ENCODE data around the gene TNFRSF6B. TPM values are rescaled to one million over a fixed set of nuclear protein-coding genes. Genes with fewer than 3 reads are reported as not detected.

The TNFRSF6B gene
- total RNA-seq, 2 experiments from 2014 or later = 1.0 to 6.6 TPM

DNA sequence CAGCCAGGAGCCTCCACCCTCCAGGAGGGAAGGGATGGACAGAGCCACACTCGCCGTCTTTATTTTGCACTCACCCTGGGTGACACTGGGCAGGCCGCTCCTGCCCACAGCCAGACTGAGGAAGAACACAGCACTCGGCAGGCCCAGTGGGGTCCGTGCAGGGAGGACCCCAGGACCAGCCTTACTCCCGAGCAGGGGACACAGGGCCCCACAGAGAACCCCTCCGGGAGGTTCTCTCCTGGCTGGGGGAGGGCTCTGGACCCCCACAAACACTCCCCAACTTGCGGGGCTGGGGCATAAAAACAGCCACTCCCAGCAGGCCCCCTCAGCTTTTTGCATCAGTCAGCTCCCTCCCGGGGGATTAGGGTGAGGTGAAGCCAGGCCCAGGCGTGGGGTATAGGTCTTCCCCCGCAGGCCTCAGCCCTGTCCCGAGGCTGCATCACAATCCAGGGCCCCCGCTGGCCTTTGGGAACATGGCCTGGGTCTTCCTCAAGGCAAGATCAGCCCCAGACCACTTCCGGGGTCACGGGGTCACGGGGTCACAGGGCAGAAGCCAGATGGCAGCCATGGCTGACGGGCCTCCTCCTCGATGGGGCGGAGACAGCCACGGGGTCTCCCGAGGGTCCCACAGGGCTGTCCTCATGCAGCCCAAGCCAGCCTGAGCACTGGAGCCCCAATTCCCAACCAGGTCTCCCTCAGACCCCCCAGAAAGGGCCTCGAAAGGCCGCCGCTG lies 3.2 kb downstream of the TNFRSF6B start:
- H3K4me1 ChIP-seq (ENCODE audit: insufficient read depth, low read length, poor library complexity, severe bottlenecking) = peaks cover 9% of the 10 kb centered on the region
- no peaks in the 10 kb centered on the region for H3K79me2 ChIP-seq (ENCODE audit: insufficient read depth, low read depth, low read length)
- ChIA-PET CTCF (ENCODE audit: unreplicated experiment) (no interaction called here), POLR2A (no interaction called here)
- TF ChIP-seq, protein P1, sequence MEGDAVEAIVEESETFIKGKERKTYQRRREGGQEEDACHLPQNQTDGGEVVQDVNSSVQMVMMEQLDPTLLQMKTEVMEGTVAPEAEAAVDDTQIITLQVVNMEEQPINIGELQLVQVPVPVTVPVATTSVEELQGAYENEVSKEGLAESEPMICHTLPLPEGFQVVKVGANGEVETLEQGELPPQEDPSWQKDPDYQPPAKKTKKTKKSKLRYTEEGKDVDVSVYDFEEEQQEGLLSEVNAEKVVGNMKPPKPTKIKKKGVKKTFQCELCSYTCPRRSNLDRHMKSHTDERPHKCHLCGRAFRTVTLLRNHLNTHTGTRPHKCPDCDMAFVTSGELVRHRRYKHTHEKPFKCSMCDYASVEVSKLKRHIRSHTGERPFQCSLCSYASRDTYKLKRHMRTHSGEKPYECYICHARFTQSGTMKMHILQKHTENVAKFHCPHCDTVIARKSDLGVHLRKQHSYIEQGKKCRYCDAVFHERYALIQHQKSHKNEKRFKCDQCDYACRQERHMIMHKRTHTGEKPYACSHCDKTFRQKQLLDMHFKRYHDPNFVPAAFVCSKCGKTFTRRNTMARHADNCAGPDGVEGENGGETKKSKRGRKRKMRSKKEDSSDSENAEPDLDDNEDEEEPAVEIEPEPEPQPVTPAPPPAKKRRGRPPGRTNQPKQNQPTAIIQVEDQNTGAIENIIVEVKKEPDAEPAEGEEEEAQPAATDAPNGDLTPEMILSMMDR (conservative IDR thresholded peaks at IDR 0.05; ENCODE audit: low read length) = no peak
- no peak for TF ChIP-seq EZH2phosphoT487 (IDR thresholded peaks at IDR 0.05; ENCODE audit: borderline replicate concordance, low read depth, low read length)
- no peaks in the 10 kb centered on the region for H4K20me1 ChIP-seq (ENCODE audit: insufficient read depth, low read length)
- TSS peak; percentile 82 for BruUV-seq (replicated peaks)
- H3K4me2 ChIP-seq (ENCODE audit: low read length) = no peak overlapping the region
- H2AFZ ChIP-seq (ENCODE audit: low read length) = no peak overlapping the region
- no peak for DNase-seq (ENCODE audit: low spot score)
- no peak overlapping the region for H3K27ac ChIP-seq (ENCODE audit: low read depth, low read length, poor library complexity, severe bottlenecking)
- H3K4me3 ChIP-seq (ENCODE audit: low read depth, low read length, poor library complexity, severe bottlenecking) = no peak overlapping the region
- no peaks in the 10 kb centered on the region for H3K9me2 ChIP-seq (ENCODE audit: insufficient read depth, low read length)
- peaks cover 42% of the 10 kb centered on the region for H3K36me3 ChIP-seq (ENCODE audit: insufficient read depth, low read length)
- intact Hi-C loops (cut with micrococcal nuclease; ENCODE audit: unreplicated experiment) = no loop called here
- H3K9me3 ChIP-seq (ENCODE audit: low read length) = no peaks in the 10 kb centered on the region

DNA sequence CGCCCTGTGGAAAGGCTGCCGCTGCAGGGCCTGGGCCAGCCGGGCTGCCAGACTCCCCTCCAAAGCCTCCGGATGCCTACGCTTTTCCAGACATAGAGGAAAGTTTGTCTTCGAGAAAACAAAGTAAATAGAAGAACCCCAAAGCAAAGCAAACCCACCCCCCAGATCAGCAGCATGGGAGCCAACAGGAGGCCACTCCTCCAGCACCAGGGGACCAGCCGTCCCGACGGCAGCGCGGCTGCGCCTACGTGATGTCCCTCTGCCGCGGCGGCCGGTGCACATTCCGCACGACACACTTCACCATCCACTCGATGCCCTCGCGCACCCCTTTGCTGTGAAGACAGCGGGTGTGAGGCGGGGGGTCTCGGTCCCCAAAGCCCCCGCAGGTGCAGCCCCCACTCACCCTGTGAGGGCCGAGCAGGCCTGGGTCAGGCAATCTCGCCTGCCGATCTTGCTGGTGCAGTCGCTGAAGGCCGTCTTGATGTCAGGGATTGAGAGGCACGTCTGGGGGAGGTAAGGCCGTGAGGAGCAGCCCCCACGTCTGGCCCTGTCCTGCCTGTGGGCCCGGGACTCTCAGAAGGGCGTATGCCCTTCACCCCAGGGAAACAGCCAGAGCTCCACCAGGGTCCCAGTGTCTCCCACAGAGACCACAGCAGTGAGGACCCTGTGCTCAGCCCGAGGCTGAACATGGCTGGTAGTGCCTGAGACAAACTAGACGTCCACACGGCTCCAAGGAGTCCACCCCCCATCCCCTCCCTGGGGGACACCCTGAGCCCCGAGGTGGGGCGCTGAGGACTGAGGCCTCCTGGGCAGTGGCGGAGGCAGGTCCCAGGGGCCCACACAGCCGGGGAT lies 4.0 kb downstream of the TNFRSF6B start:
- H2AFZ ChIP-seq (ENCODE audit: low read length) = no peak overlapping the region
- CTCF ChIA-PET (ENCODE audit: unreplicated experiment) = no interaction called here
- no peak overlapping the region for H3K27ac ChIP-seq (ENCODE audit: low read depth, low read length, poor library complexity, severe bottlenecking)
- peaks cover 2% of the 10 kb centered on the region; the same call in 1 of the 2 replicates for H3K79me2 ChIP-seq (ENCODE audit: insufficient read depth, low read depth, low read length)
- peaks cover 42% of the 10 kb centered on the region for H3K36me3 ChIP-seq (ENCODE audit: insufficient read depth, low read length)
- no peaks in the 10 kb centered on the region for H3K9me2 ChIP-seq (ENCODE audit: insufficient read depth, low read length)
- no peak overlapping the region for H3K4me2 ChIP-seq (ENCODE audit: low read length)
- no peaks in the 10 kb centered on the region for H3K9me3 ChIP-seq (ENCODE audit: low read length)
- H4K20me1 ChIP-seq (ENCODE audit: insufficient read depth, low read length) = no peaks in the 10 kb centered on the region
- intact Hi-C loops (cut with micrococcal nuclease; ENCODE audit: unreplicated experiment) = no loop called here
- peaks cover 9% of the 10 kb centered on the region for H3K4me1 ChIP-seq (ENCODE audit: insufficient read depth, low read length, poor library complexity, severe bottlenecking)
- BruUV-seq (replicated peaks) = no TSS peak
- POLR2A ChIA-PET = no interaction called here
- no peak overlapping the region for H3K4me3 ChIP-seq (ENCODE audit: low read depth, low read length, poor library complexity, severe bottlenecking)
- TF ChIP-seq, protein P1 (conservative IDR thresholded peaks at IDR 0.05; ENCODE audit: low read length) = no peak
- no peak for TF ChIP-seq EZH2phosphoT487 (IDR thresholded peaks at IDR 0.05; ENCODE audit: borderline replicate concordance, low read depth, low read length)
- no peak for DNase-seq (ENCODE audit: low spot score)

DNA sequence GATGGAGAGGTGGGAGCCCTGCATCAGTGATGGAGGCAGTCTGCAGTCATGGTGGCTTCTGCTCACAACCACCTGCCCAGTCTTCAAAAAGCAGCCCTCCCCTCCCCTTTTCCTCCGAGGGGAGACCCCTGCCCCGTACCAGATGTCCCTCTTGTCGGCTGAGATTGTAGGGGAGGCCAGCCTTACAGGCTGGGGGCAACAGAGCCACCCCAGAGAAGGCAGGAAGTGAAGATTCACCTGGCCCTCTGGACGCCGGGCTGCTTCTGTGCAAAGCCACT lies 4.5 kb downstream of the TNFRSF6B start:
- intact Hi-C loops (cut with micrococcal nuclease; ENCODE audit: unreplicated experiment) = no loop called here
- H3K9me2 ChIP-seq (ENCODE audit: insufficient read depth, low read length) = no peaks in the 10 kb centered on the region
- no peak overlapping the region for H3K4me2 ChIP-seq (ENCODE audit: low read length)
- TF ChIP-seq EZH2phosphoT487 (IDR thresholded peaks at IDR 0.05; ENCODE audit: borderline replicate concordance, low read depth, low read length) = no peak
- TF ChIP-seq, protein P1 (conservative IDR thresholded peaks at IDR 0.05; ENCODE audit: low read length) = no peak
- H3K27ac ChIP-seq (ENCODE audit: low read depth, low read length, poor library complexity, severe bottlenecking) = no peak overlapping the region
- no peak for DNase-seq (ENCODE audit: low spot score)
- H3K36me3 ChIP-seq (ENCODE audit: insufficient read depth, low read length) = peaks cover 43% of the 10 kb centered on the region
- H4K20me1 ChIP-seq (ENCODE audit: insufficient read depth, low read length) = peaks cover 2% of the 10 kb centered on the region; the same call in 1 of the 2 replicates
- POLR2A ChIA-PET = no interaction called here
- CTCF ChIA-PET (ENCODE audit: unreplicated experiment) = no interaction called here
- no peak overlapping the region for H2AFZ ChIP-seq (ENCODE audit: low read length)
- H3K9me3 ChIP-seq (ENCODE audit: low read length) = no peaks in the 10 kb centered on the region
- peaks cover 11% of the 10 kb centered on the region for H3K4me1 ChIP-seq (ENCODE audit: insufficient read depth, low read length, poor library complexity, severe bottlenecking)
- no peak overlapping the region for H3K4me3 ChIP-seq (ENCODE audit: low read depth, low read length, poor library complexity, severe bottlenecking)
- no TSS peak for BruUV-seq (replicated peaks)
- peaks cover 7% of the 10 kb centered on the region for H3K79me2 ChIP-seq (ENCODE audit: insufficient read depth, low read depth, low read length)

All from OCI-LY7 (cell line).